B cell (primary cell): ENCODE results near the gene DNAJC16. TPM values are rescaled to one million over a fixed set of nuclear protein-coding genes. Genes with fewer than 3 reads are reported as not detected.

Source experiments
- ATAC-seq: fragments of 200-7000 bp; cut with Tn5 transposase; one replicate; pipeline ENCODE4 v1.10.0; 2021; ENCODE audit warnings: low read depth, mild to moderate bottlenecking, moderate number of reproducible peaks, moderate library complexity
- CTCF ChIA-PET: fragments of 350-600 bp; sonication (Branson Sonifier 250); formaldehyde crosslinking; loops from one replicate; lab custom pipeline; 2021; ENCODE audit warnings: antibody characterized with exemption, inconsistent platforms; lab: Charles Lee
- POLR2A ChIA-PET: fragments of 350-600 bp; sonication (Branson Sonifier 250); formaldehyde crosslinking; loops from one replicate; lab custom pipeline; 2021; ENCODE audit warnings: antibody characterized with exemption; lab: Charles Lee
- DNase-seq: peaks from one replicate; pipeline ENCODE4 v3.0.0; 2013
- H2AFZ ChIP-seq: 2 replicates; pipeline ENCODE4 v1.6.1; 2012; ENCODE audit warnings: mild to moderate bottlenecking, low read depth, low read length; ENCODE audit not compliant: insufficient read depth, poor library complexity, severe bottlenecking
- H3K27ac ChIP-seq, 2 donors: 1 replicate in 1 of 2; 2 replicates in 1 of 2; pipeline ENCODE4 v1.5.1; 2012 to 2013; ENCODE audit warnings: low read length in 2 of 2, mild to moderate bottlenecking in 2 of 2, moderate library complexity in 1 of 2
- H3K27me3 ChIP-seq, 4 experiments: fragments of 200-600 bp in 1 of 4; sonication (generic) in 1 of 4; replicated peaks in 1 of 4; 1 replicate in 2 of 4; 2 replicates in 2 of 4; pipeline versions ENCODE4 v1.6.1 to v1.7.0; 2013 to 2016; ENCODE audit warnings: low read length in 3 of 4, mild to moderate bottlenecking in 2 of 4, mixed read lengths in 1 of 4, moderate library complexity in 1 of 4; ENCODE audit not compliant: insufficient read depth in 4 of 4, control insufficient read depth in 3 of 4; ENCODE audit errors: control extremely low read depth in 1 of 4
- H3K36me3 ChIP-seq, 2 experiments: replicated peaks in 1 of 2; 1 replicate in 1 of 2; 2 replicates in 1 of 2; pipeline versions ENCODE4 v1.6.1 to v1.7.1; 2013; ENCODE audit warnings: low read length in 1 of 2; ENCODE audit not compliant: insufficient read depth in 2 of 2, control insufficient read depth in 1 of 2; ENCODE audit errors: control extremely low read depth in 1 of 2, extremely low read depth in 1 of 2
- H3K4me1 ChIP-seq, 2 donors: fragments of 200-600 bp in 1 of 2; sonication (generic) in 1 of 2; 1 replicate in 1 of 2; 2 replicates in 1 of 2; pipeline versions ENCODE4 v1.5.1 to v1.6.1; 2013 to 2017; ENCODE audit warnings: low read length in 2 of 2; ENCODE audit not compliant: control insufficient read depth in 2 of 2, insufficient read depth in 2 of 2
- H3K4me2 ChIP-seq: replicated peaks from 2 replicates; pipeline ENCODE3; 2012; ENCODE audit warnings: mild to moderate bottlenecking, low read depth, low read length; ENCODE audit not compliant: poor library complexity, severe bottlenecking
- H3K4me3 ChIP-seq, 5 experiments: fragments of 200-600 bp in 1 of 5; sonication (generic) in 1 of 5; 1 replicate in 3 of 5; 2 replicates in 2 of 5; pipeline versions ENCODE4 v1.5.1 to v1.7.0; 2011 to 2016; ENCODE audit warnings: low read length in 4 of 5, mild to moderate bottlenecking in 4 of 5, low read depth in 2 of 5, control low read depth in 1 of 5, moderate library complexity in 1 of 5; ENCODE audit not compliant: insufficient read depth in 1 of 5; ENCODE audit errors: control extremely low read depth in 1 of 5, extremely low read depth in 1 of 5
- H3K79me2 ChIP-seq: fragments of 200-600 bp; sonication (generic); one replicate; pipeline ENCODE4 v1.6.0; 2016; ENCODE audit warnings: low read length; ENCODE audit not compliant: control insufficient read depth, insufficient read depth
- H3K9ac ChIP-seq: fragments of 200-600 bp; sonication (generic); 2 replicates; pipeline ENCODE4 v1.6.1; 2017; ENCODE audit warnings: mild to moderate bottlenecking, low read length, moderate library complexity
- H3K9me3 ChIP-seq, 3 donors: one replicate each; pipeline versions ENCODE4 v1.6.1 to v1.7.1; 2013; ENCODE audit warnings: low read length in 2 of 3; ENCODE audit not compliant: control insufficient read depth in 2 of 3, insufficient read depth in 1 of 3; ENCODE audit errors: control extremely low read depth in 1 of 3
- H4K20me1 ChIP-seq: 2 replicates; pipeline ENCODE4 v1.6.0; 2012; ENCODE audit warnings: mild to moderate bottlenecking, low read length; ENCODE audit not compliant: insufficient read depth, control insufficient read depth, poor library complexity, severe bottlenecking
- H3K27ac Mint-ChIP-seq: one replicate; pipeline ENCODE4 v1.8.0; 2021; ENCODE audit warnings: mixed read lengths
- H3K27me3 Mint-ChIP-seq: one replicate; pipeline ENCODE4 v1.8.0; 2021; ENCODE audit warnings: mixed read lengths
- H3K4me1 Mint-ChIP-seq: one replicate; pipeline ENCODE4 v1.8.0; 2021; ENCODE audit warnings: mixed read lengths
- H3K4me3 Mint-ChIP-seq: one replicate; pipeline ENCODE4 v1.8.0; 2021; ENCODE audit warnings: mixed read lengths
- H3K9me3 Mint-ChIP-seq: one replicate; pipeline ENCODE4 v1.8.0; 2022; ENCODE audit warnings: mixed read lengths; ENCODE audit not compliant: insufficient read depth
- EZH2 ChIP-seq: IDR thresholded peaks from 2 replicates; pipeline ENCODE4 v1.6.1; 2012; ENCODE audit warnings: borderline replicate concordance, low read depth, mild to moderate bottlenecking, moderate library complexity, low read length; ENCODE audit not compliant: insufficient read depth, poor library complexity, severe bottlenecking
- WGBS: methylation state at CpG from one replicate; pipeline ENCODE4 v1.1.5; 2013; ENCODE audit warnings: missing lambda C conversion rate; ENCODE audit not compliant: insufficient coverage; 5-methylcytosine and 5-hydroxymethylcytosine counted together
- intact Hi-C: fragments of 100-400 bp; cut with micrococcal nuclease; formaldehyde crosslinking; loops from one replicate; pipeline ENCODE4 v1.10.0; 2022
- polyA plus RNA-seq: library from polyadenylated mRNA; depleted of rRNA; stranded (reverse); fragments of >200 nt; gene quantifications from 2 replicates; pipeline ENCODE4 v1.2.3, GENCODE V29; 2012
- total RNA-seq, 2 donors: library from RNA; stranded (reverse); fragments of 120-200 nt in 1 of 2; gene quantifications; 1 replicate in 1 of 2; 2 replicates in 1 of 2; pipeline versions ENCODE4 v1.2.3 to v1.2.4, GENCODE V29; 2013 to 2022
- TF ChIP-seq, protein P1 (sequence below): fragments of 200-600 bp; IDR thresholded peaks from one replicate; pipeline ENCODE4 v1.8.0; 2022; ENCODE audit warnings: antibody characterized with exemption, mild to moderate bottlenecking

Gene DNAJC16
- total and polyA plus RNA-seq, 2 donors (not counting 1 experiment from before 2014, with no cell fraction given): 16.9 to 47.1 TPM

DNA sequence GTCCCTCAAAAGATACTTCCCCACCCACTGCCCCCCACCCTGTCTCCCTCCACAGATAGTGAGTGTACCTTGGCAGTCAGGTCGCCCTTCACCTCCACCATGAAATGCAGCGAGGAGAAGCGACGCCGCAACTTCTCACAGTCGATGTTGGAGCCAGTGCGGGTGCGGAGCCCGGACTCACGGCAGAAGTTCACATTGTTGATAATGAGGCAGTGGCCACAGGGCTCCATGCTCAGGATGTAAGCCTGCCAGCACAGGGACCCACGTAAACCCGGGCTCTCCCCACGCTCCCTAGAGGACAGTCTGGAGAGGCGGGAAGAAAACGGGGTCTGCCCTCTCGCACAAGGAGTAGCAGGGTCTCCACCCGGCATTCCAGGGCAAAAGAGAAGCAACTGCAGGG, 19.8 kb upstream of the DNAJC16 start:
- H3K27me3 ChIP-seq: no peaks in the 10 kb centered on the region
- H3K27ac ChIP-seq: no peak overlapping the region
- ATAC-seq (no peak), DNase-seq (no peak)
- H3K4me1 ChIP-seq: no peaks in the 10 kb centered on the region
- H3K79me2 ChIP-seq: peaks cover 10% of the 10 kb centered on the region
- Mint-ChIP-seq H3K4me3 (no peak overlapping the region), H3K27ac (no peak overlapping the region), H3K9me3 (no peaks in the 10 kb centered on the region), H3K4me1 (peaks cover 11% of the 10 kb centered on the region), H3K27me3 (no peaks in the 10 kb centered on the region)
- H3K4me3 ChIP-seq: no peak overlapping the region
- no peak overlapping the region for H3K4me2 ChIP-seq
- H2AFZ ChIP-seq: no peak overlapping the region
- intact Hi-C loops: no loop called here
- no peak overlapping the region for H3K9ac ChIP-seq
- whole genome bisulfite sequencing: 98% methylated on average over 14 of the region's 17 CpGs
- CTCF ChIA-PET: no interaction called here
- TF ChIP-seq, protein P1, sequence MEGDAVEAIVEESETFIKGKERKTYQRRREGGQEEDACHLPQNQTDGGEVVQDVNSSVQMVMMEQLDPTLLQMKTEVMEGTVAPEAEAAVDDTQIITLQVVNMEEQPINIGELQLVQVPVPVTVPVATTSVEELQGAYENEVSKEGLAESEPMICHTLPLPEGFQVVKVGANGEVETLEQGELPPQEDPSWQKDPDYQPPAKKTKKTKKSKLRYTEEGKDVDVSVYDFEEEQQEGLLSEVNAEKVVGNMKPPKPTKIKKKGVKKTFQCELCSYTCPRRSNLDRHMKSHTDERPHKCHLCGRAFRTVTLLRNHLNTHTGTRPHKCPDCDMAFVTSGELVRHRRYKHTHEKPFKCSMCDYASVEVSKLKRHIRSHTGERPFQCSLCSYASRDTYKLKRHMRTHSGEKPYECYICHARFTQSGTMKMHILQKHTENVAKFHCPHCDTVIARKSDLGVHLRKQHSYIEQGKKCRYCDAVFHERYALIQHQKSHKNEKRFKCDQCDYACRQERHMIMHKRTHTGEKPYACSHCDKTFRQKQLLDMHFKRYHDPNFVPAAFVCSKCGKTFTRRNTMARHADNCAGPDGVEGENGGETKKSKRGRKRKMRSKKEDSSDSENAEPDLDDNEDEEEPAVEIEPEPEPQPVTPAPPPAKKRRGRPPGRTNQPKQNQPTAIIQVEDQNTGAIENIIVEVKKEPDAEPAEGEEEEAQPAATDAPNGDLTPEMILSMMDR: no peak
- no peak for TF ChIP-seq EZH2
- H4K20me1 ChIP-seq: no peaks in the 10 kb centered on the region
- POLR2A ChIA-PET: no interaction called here
- H3K36me3 ChIP-seq: peaks cover 0 to 40% of the 10 kb centered on the region in 2 experiments
- no peaks in the 10 kb centered on the region for H3K9me3 ChIP-seq

DNA sequence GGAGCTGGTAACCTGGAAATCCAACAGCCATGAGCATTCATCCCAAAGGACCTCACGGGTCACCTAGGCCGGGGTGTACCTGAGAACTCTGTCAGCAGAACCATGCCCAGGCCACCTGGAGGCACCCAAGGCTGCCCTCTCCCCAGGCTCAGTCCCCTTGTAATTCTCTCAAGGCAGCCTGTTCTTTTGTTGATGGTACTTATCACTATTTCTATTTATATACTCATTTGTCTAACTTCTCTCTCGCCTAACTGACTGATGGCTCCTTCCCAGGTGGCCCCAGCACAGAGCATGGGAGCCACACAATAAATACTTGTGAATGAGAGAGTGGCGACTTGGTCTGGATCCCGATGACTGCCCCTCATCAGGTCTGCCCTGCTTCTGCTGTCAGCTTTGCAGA, 19.4 kb upstream of the DNAJC16 start:
- Histone ChIP-seq H3K9ac (no peak overlapping the region), H2AFZ (no peak overlapping the region), H3K9me3 (no peaks in the 10 kb centered on the region), H3K36me3 (peaks cover 0 to 44% of the 10 kb centered on the region in 2 experiments), H3K4me2 (no peak overlapping the region), H3K79me2 (peaks cover 14% of the 10 kb centered on the region), H3K4me3 (no peak overlapping the region), H3K4me1 (no peaks in the 10 kb centered on the region), H3K27ac (no peak overlapping the region), H3K27me3 (no peaks in the 10 kb centered on the region), H4K20me1 (no peaks in the 10 kb centered on the region)
- WGBS: 88% methylated on average over 4 of the region's 5 CpGs
- H3K4me3 Mint-ChIP-seq: no peak overlapping the region
- DNase-seq: no peak
- no peaks in the 10 kb centered on the region for H3K27me3 Mint-ChIP-seq
- H3K9me3 Mint-ChIP-seq: no peaks in the 10 kb centered on the region
- POLR2A ChIA-PET: no interaction called here
- intact Hi-C loops: no loop called here
- no peak for ATAC-seq
- CTCF ChIA-PET: no interaction called here
- TF ChIP-seq, protein P1: no peak
- no peak for TF ChIP-seq EZH2
- H3K27ac Mint-ChIP-seq: no peak overlapping the region
- H3K4me1 Mint-ChIP-seq: peaks cover 11% of the 10 kb centered on the region
